ENCODE results near the gene LAMB4. TPM values are rescaled to one million over a fixed set of nuclear protein-coding genes. Genes with fewer than 3 reads are reported as not detected.
A peak's percentile ranks its signal among the peaks of the same experiment; 100 is the strongest.

The LAMB4 gene
- total and polyA plus RNA-seq, 2 experiments from 2014 or later: not detected

DNA sequence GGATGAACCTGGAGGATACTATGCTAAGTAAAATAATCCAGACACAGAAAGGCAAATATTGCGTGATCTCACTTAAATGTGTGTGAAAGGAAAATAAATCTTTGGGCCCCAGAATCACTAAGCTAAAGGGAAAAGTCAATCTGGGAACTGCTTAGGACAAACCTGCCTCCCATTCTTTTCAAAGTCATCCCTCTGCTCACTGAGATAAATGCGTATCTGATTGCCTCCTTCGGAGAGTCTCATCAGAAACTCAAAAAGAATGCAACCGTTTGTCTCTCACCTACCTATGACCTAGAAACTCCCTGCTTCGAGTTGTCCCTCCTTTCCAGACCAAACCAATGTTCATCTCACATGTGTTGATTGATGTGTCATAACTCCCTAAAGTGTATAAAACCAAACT is 40.1 kb upstream of the LAMB4 start:
- TF ChIP-seq NANOG (IDR thresholded peaks at IDR 0.05; ENCODE audit: borderline replicate concordance) (no peak), CREB1 (CRISPR knock-in tag; IDR thresholded peaks at IDR 0.05; ENCODE audit: low read depth) (no peak), JUNB (IDR thresholded peaks at IDR 0.05; ENCODE audit: unreplicated experiment) (no peak), EZH2phosphoT487 (IDR thresholded peaks at IDR 0.05; ENCODE audit: unreplicated experiment) (no peak), ZNF114 (CRISPR knock-in tag; IDR thresholded peaks at IDR 0.05) (no peak), POLR2AphosphoS5 (IDR thresholded peaks at IDR 0.05; ENCODE audit: low read depth) (no peak)
- TF ChIP-seq, protein P1, sequence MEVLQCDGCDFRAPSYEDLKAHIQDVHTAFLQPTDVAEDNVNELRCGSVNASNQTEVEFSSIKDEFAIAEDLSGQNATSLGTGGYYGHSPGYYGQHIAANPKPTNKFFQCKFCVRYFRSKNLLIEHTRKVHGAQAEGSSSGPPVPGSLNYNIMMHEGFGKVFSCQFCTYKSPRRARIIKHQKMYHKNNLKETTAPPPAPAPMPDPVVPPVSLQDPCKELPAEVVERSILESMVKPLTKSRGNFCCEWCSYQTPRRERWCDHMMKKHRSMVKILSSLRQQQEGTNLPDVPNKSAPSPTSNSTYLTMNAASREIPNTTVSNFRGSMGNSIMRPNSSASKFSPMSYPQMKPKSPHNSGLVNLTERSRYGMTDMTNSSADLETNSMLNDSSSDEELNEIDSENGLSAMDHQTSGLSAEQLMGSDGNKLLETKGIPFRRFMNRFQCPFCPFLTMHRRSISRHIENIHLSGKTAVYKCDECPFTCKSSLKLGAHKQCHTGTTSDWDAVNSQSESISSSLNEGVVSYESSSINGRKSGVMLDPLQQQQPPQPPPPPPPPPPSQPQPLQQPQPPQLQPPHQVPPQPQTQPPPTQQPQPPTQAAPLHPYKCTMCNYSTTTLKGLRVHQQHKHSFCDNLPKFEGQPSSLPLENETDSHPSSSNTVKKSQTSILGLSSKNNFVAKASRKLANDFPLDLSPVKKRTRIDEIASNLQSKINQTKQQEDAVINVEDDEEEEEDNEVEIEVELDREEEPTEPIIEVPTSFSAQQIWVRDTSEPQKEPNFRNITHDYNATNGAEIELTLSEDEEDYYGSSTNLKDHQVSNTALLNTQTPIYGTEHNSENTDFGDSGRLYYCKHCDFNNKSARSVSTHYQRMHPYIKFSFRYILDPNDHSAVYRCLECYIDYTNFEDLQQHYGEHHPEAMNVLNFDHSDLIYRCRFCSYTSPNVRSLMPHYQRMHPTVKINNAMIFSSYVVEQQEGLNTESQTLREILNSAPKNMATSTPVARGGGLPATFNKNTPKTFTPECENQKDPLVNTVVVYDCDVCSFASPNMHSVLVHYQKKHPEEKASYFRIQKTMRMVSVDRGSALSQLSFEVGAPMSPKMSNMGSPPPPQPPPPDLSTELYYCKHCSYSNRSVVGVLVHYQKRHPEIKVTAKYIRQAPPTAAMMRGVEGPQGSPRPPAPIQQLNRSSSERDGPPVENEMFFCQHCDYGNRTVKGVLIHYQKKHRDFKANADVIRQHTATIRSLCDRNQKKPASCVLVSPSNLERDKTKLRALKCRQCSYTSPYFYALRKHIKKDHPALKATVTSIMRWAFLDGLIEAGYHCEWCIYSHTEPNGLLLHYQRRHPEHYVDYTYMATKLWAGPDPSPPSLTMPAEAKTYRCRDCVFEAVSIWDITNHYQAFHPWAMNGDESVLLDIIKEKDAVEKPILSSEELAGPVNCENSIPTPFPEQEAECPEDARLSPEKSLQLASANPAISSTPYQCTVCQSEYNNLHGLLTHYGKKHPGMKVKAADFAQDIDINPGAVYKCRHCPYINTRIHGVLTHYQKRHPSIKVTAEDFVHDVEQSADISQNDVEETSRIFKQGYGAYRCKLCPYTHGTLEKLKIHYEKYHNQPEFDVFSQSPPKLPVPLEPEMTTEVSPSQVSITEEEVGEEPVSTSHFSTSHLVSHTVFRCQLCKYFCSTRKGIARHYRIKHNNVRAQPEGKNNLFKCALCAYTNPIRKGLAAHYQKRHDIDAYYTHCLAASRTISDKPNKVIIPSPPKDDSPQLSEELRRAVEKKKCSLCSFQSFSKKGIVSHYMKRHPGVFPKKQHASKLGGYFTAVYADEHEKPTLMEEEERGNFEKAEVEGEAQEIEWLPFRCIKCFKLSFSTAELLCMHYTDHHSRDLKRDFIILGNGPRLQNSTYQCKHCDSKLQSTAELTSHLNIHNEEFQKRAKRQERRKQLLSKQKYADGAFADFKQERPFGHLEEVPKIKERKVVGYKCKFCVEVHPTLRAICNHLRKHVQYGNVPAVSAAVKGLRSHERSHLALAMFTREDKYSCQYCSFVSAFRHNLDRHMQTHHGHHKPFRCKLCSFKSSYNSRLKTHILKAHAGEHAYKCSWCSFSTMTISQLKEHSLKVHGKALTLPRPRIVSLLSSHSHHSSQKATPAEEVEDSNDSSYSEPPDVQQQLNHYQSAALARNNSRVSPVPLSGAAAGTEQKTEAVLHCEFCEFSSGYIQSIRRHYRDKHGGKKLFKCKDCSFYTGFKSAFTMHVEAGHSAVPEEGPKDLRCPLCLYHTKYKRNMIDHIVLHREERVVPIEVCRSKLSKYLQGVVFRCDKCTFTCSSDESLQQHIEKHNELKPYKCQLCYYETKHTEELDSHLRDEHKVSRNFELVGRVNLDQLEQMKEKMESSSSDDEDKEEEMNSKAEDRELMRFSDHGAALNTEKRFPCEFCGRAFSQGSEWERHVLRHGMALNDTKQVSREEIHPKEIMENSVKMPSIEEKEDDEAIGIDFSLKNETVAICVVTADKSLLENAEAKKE (CRISPR knock-in tag; IDR thresholded peaks at IDR 0.05): no peak
- TF ChIP-seq, protein P2, sequence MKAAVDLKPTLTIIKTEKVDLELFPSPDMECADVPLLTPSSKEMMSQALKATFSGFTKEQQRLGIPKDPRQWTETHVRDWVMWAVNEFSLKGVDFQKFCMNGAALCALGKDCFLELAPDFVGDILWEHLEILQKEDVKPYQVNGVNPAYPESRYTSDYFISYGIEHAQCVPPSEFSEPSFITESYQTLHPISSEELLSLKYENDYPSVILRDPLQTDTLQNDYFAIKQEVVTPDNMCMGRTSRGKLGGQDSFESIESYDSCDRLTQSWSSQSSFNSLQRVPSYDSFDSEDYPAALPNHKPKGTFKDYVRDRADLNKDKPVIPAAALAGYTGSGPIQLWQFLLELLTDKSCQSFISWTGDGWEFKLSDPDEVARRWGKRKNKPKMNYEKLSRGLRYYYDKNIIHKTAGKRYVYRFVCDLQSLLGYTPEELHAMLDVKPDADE (IDR thresholded peaks at IDR 0.05): no peak
- TF ChIP-seq, protein P3, sequence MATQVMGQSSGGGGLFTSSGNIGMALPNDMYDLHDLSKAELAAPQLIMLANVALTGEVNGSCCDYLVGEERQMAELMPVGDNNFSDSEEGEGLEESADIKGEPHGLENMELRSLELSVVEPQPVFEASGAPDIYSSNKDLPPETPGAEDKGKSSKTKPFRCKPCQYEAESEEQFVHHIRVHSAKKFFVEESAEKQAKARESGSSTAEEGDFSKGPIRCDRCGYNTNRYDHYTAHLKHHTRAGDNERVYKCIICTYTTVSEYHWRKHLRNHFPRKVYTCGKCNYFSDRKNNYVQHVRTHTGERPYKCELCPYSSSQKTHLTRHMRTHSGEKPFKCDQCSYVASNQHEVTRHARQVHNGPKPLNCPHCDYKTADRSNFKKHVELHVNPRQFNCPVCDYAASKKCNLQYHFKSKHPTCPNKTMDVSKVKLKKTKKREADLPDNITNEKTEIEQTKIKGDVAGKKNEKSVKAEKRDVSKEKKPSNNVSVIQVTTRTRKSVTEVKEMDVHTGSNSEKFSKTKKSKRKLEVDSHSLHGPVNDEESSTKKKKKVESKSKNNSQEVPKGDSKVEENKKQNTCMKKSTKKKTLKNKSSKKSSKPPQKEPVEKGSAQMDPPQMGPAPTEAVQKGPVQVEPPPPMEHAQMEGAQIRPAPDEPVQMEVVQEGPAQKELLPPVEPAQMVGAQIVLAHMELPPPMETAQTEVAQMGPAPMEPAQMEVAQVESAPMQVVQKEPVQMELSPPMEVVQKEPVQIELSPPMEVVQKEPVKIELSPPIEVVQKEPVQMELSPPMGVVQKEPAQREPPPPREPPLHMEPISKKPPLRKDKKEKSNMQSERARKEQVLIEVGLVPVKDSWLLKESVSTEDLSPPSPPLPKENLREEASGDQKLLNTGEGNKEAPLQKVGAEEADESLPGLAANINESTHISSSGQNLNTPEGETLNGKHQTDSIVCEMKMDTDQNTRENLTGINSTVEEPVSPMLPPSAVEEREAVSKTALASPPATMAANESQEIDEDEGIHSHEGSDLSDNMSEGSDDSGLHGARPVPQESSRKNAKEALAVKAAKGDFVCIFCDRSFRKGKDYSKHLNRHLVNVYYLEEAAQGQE (IDR thresholded peaks at IDR 0.05; ENCODE audit: unreplicated experiment): no peak
- Histone ChIP-seq H3K4me1 (ENCODE audit: insufficient read depth) (0 out of 2 replicates have a peak, but pooled peaks cover 3% of the 10 kb centered on the region), H3K4me2 (0 out of 2 replicates have a peak overlapping the region, but pooled peaks have one; percentile 29), H3K79me2 (replicated peaks; ENCODE audit: insufficient read depth) (no peaks in the 10 kb centered on the region), H3K27ac (ENCODE audit: low read depth) (no peak overlapping the region), H2AFZ (no peak overlapping the region), H3K27me3 (ENCODE audit: insufficient read depth) (no peaks in the 10 kb centered on the region), H3F3A (replicated peaks; ENCODE audit: low read depth) (no peaks in the 10 kb centered on the region), H4K20me1 (replicated peaks; ENCODE audit: insufficient read depth) (no peaks in the 10 kb centered on the region), H3K4me3 (no peak overlapping the region), H3K36me3 (ENCODE audit: insufficient read depth) (no peaks in the 10 kb centered on the region), H3K9me2 (ENCODE audit: insufficient read depth) (no peaks in the 10 kb centered on the region)
- Mint-ChIP-seq H3K27me3 (ENCODE audit: insufficient read depth, low read depth, poor library complexity) (no peaks in the 10 kb centered on the region), H3K4me1 (peaks cover 16% of the 10 kb centered on the region), H3K27ac (no peak overlapping the region), H3K36me3 (ENCODE audit: low read depth) (no peaks in the 10 kb centered on the region), H3K4me3 (no peak overlapping the region), H3K9me3 (no peaks in the 10 kb centered on the region)
- DNase-seq (ENCODE audit: low spot score) (no peak), ATAC-seq (no peak)

All from GM23338 (cell line).